Epithelial cell of proximal tubule (primary cell): Measurements from ENCODE around the gene TUSC1. TPM values are rescaled to one million over a fixed set of nuclear protein-coding genes. Genes with fewer than 3 reads are reported as not detected.
"Not testable (repeated sequence)": the region's sequence is repeated elsewhere in the genome, so short reads cannot be mapped to it uniquely, and the experiment has no call there.

ENCODE experiments used
- DNase-seq: peaks from one replicate; pipeline ENCODE4 v3.0.0-alpha.2; 2011; ENCODE audit warnings: low read depth
- H3K4me3 ChIP-seq: 2 replicates; pipeline ENCODE4 v1.5.1; 2011; ENCODE audit warnings: low read depth, mild to moderate bottlenecking, low read length
- CTCF ChIP-seq: conservative IDR thresholded peaks from 2 replicates; pipeline ENCODE4 v1.5.1; 2012; ENCODE audit warnings: low read depth, mild to moderate bottlenecking, low read length
- total RNA-seq: library from RNA; depleted of rRNA; stranded (reverse); fragments of >200 nt; gene quantifications from 2 replicates; pipeline ENCODE4 v1.2.3, GENCODE V29; 2015

The TUSC1 gene
- total RNA-seq, 1 donor from 2014 or later = 16.7 TPM

DNA sequence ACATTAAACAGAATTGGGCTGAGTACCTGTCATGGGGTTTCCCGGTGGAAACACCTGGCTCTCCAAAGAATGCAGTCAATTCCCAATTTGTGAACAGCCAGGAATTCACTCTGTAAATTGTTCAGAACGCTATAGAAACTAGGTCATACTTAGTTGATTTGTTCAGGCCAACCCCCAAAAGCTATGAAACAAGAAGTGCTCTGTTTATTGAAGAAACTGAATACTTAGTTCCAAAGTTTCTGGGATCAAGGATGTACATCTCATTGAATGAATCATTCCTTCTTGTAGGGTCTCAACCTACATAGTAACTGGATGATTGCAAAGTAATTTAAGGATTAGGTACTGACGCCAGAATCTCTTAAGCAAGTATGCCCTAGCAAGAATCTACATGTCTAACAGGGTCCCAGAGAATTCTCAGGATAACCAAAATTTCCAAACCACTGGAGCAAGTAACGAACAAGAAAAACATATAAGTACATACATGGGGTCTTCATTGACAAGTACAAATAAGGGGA is 659 bp upstream of the TUSC1 start:
- no peak for DNase-seq
- H3K4me3 ChIP-seq = peak overlapping the region; percentile 70
- no peak for TF ChIP-seq CTCF

DNA sequence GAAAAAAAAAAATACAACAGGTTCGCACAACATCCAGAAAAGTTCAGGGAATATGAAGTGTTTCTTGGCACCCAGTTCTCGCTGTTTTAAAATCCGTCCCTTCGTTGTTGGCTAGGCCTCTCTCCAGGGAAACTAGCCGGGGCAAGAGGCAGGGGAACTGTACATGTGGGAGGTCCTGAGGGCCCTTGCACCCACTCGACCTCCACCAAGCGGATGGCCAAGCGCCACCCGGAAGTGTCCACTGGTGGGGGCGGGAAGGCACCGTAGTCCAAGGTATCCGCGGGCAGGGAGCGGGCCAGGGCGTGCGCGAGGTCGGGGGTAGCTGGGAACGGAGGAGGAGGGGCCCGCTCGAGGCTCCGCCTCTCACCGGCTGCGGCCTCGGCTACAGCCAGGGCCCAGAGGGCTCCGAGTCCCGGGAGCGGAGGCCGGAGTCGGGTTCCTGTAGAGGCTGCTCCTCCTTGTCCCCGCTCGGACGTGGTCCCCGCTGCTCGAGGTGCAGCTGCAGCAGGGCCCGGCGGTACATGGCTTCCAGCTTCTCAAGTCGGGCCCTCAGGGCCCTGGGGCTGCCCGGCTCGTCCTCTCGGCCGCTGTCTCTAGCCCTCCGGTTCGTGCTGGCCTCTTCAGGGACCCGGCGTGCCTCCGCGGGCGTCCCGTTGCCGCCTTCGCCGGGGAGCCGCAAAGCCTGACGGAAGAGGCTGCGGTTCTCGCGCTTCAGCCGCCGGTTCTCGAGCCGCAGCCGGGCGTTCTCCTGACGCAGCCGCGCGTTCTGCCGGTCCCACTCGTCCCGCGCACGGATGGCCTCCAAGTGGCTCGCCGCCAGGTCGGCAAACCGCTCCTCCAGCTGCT is 720 bp downstream of the TUSC1 start:
- no peak for TF ChIP-seq CTCF
- no peak for DNase-seq
- peak overlapping the region; percentile 70 for H3K4me3 ChIP-seq

- not testable (repeated sequence) for DNase-seq, H3K4me3 ChIP-seq
Observed at GRCh38 chr9:25675858-25676257, 2.4 kb downstream of the TUSC1 start.

- no peak overlapping the region for H3K4me3 ChIP-seq
- no peak for DNase-seq
- TF ChIP-seq CTCF = no peak
Observed at GRCh38 chr9:25658571-25658970, 19.7 kb downstream of the TUSC1 start.

- no peak for DNase-seq
- no peak for TF ChIP-seq CTCF
- H3K4me3 ChIP-seq = no peak overlapping the region
Observed at GRCh38 chr9:25654417-25654816, 23.8 kb downstream of the TUSC1 start.

- TF ChIP-seq CTCF = no peak
- DNase-seq = no peak
- no peak overlapping the region for H3K4me3 ChIP-seq
Observed at GRCh38 chr9:25648116-25648515, 30.1 kb downstream of the TUSC1 start.

DNA sequence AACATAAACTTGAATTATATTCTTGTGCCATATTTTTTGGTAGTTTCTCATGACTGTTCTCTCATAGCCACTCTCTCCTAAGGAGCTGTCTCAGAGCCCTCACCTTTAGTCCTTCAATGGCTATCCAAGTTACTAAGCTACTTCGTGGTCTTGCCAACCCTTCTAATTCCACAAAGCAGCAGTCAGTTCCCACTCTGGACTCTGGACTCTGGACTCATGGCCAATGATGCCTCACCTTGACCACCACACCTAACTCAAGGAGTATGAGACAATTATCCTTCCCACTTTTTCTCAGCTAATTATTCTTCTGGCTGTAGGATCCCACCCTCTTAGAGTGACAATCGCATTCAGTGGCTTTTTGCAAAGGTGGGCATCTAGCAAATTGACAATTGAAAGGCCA is 42.2 kb downstream of the TUSC1 start:
- TF ChIP-seq CTCF = no peak

More for the DNA sequence above, 42.2 kb downstream of the TUSC1 start:
- no peak overlapping the region for H3K4me3 ChIP-seq
- no peak for DNase-seq
